HG02943 (cell line): ENCODE measurements around the gene PCSK1.
"Not testable (repeated sequence)": the region's sequence is repeated elsewhere in the genome, so short reads cannot be mapped to it uniquely, and the experiment has no call there.

Source experiments
- ATAC-seq: cut with Tn5 transposase; IDR thresholded peaks from one replicate; pipeline ENCODE4 v1.9.1; 2021; ENCODE audit warnings: mild to moderate bottlenecking, low read depth, moderate library complexity; ENCODE audit not compliant: unreplicated experiment

Gene PCSK1

GRCh38 chr5:96427824-96428223 lies 5.2 kb downstream of the PCSK1 start:
- no peak for ATAC-seq

GRCh38 chr5:96426831-96427230 lies 6.2 kb downstream of the PCSK1 start:
- ATAC-seq, result no peak

- no peak for ATAC-seq
Observed at GRCh38 chr5:96425443-96425842, 7.6 kb downstream of the PCSK1 start.

- no peak for ATAC-seq
Observed at GRCh38 chr5:96415897-96416296, 17.2 kb downstream of the PCSK1 start.

GRCh38 chr5:96412868-96413449 lies 20.1 kb downstream of the PCSK1 start:
- ATAC-seq, result no peak

- no peak for ATAC-seq
Observed at GRCh38 chr5:96410013-96410412, 23.0 kb downstream of the PCSK1 start.

- no peak for ATAC-seq
Observed at GRCh38 chr5:96408841-96409538, 24.1 kb downstream of the PCSK1 start.

- ATAC-seq, result no peak
Observed at GRCh38 chr5:96408210-96408777, 24.8 kb downstream of the PCSK1 start.

- no peak for ATAC-seq
Observed at GRCh38 chr5:96407436-96407835, 25.6 kb downstream of the PCSK1 start.

- ATAC-seq, result no peak
Observed at GRCh38 chr5:96404191-96404867, 28.7 kb downstream of the PCSK1 start.

- ATAC-seq, result no peak
Observed at GRCh38 chr5:96402500-96402899, 30.5 kb downstream of the PCSK1 start.

GRCh38 chr5:96396878-96397277 lies 36.2 kb downstream of the PCSK1 start:
- no peak for ATAC-seq

GRCh38 chr5:96395295-96395694 lies 37.8 kb downstream of the PCSK1 start:
- ATAC-seq, result not testable (repeated sequence)

GRCh38 chr5:96391921-96392320 lies 41.1 kb downstream of the PCSK1 start:
- no peak for ATAC-seq

GRCh38 chr5:96388176-96388575 lies 44.9 kb downstream of the PCSK1 start:
- no peak for ATAC-seq

- no peak for ATAC-seq
Observed at GRCh38 chr5:96387616-96388015, 45.4 kb downstream of the PCSK1 start.

GRCh38 chr5:96385538-96385937 lies 47.5 kb downstream of the PCSK1 start:
- ATAC-seq, result no peak

GRCh38 chr5:96384353-96384752 lies 48.7 kb downstream of the PCSK1 start:
- no peak for ATAC-seq

- ATAC-seq, result no peak
Observed at GRCh38 chr5:96381526-96381925, 51.5 kb downstream of the PCSK1 start.

GRCh38 chr5:96379896-96380295 lies 53.2 kb downstream of the PCSK1 start:
- no peak for ATAC-seq

GRCh38 chr5:96377597-96377996 lies 55.5 kb downstream of the PCSK1 start:
- no peak for ATAC-seq

- no peak for ATAC-seq
Observed at GRCh38 chr5:96377167-96377566, 55.9 kb downstream of the PCSK1 start.
